ENCODE measurements around the gene GPS1. TPM values are rescaled to one million over a fixed set of nuclear protein-coding genes. Genes with fewer than 3 reads are reported as not detected.

The GPS1 gene
- total and polyA plus RNA-seq, 8 donors: 69.2 to 101 (median 78.8) TPM

DNA sequence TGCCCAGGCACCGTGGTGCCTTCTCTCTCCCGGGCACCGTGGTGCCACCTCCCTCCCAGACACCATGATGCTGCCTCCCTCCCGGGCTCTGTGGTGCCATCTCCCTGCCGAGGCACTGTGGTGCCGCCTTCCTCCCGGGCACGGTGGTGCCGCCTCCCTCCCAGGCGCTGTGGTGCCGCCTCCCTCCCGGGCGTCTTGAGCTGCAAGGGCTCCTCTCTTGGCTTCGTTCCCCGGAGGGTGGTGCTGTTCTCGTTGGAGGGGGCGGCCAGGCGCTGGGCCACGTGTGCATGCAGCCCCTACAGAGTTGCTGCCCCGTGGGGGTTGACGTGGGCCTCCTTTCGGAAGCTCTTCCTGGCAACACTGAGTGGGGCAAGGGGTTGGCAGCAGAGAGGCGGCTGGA, 37.3 kb upstream of the GPS1 start:
- peak overlapping the region; percentile 60 to 72 for H3K27ac ChIP-seq
- peaks cover 0 to 11% of the 10 kb centered on the region in 2 donors for H3K4me1 ChIP-seq
- H3K9me3 ChIP-seq: no peaks in the 10 kb centered on the region
- DNase-seq: peak in 2 of 4 donors; percentile 60 to 84
- H3K4me3 ChIP-seq: no peak overlapping the region
- peak; percentile 47 for ATAC-seq
- intact Hi-C loops (cut with DNase I): no loop called here
- peaks cover 0 to 29% of the 10 kb centered on the region in 2 donors for H3K36me3 ChIP-seq
- no peaks in the 10 kb centered on the region for H3K27me3 ChIP-seq
- TF ChIP-seq CTCF (IDR thresholded peaks at IDR 0.05): no peak

GRCh38 chr17:82014971-82015310, 36.8 kb upstream of the GPS1 start:
- TF ChIP-seq CTCF (IDR thresholded peaks at IDR 0.05): no peak
- H3K4me1 ChIP-seq: peaks cover 0 to 16% of the 10 kb centered on the region in 2 donors
- peaks cover 0 to 29% of the 10 kb centered on the region in 2 donors for H3K36me3 ChIP-seq
- H3K27ac ChIP-seq: no peak overlapping the region
- ATAC-seq: no peak
- intact Hi-C loops (cut with DNase I): no loop called here
- H3K9me3 ChIP-seq: no peaks in the 10 kb centered on the region
- DNase-seq: no peak
- H3K4me3 ChIP-seq: no peak overlapping the region
- no peaks in the 10 kb centered on the region for H3K27me3 ChIP-seq

DNA sequence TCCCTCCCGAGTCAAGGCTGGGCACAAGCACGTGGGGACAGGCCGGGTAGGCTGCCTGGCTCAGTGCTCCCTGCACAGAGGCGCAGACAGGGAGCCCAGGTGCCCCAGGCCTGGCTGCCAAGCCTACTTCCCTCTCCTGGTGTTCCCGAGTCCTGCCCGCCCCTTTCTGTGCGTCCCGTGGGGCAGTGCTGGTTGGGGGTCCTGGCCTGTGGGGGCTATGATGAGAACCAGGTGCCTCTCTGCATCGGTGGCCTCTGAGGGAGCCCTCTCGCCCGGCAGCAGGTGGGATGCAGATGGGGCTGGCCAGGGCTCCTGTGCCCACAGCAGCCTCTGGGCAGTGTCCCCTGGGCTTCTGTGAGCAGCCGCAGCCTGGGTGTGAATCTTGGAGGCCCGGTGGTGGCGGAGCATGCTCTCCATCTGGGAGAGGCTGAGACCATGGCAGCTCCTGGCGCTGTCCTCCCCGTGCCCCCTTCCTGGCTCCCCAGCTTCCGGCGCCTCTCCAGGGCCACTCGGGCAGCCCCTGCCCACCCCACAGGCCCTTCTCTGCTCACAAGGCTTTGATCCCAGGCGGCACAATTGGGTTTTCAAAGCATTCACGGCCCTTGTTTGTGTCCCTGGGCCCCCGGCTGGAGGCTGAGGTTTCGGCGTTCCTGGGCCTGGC, 36.3 kb upstream of the GPS1 start:
- peaks cover 0 to 20% of the 10 kb centered on the region in 2 donors for H3K4me1 ChIP-seq
- H3K27ac ChIP-seq: no peak overlapping the region
- H3K27me3 ChIP-seq: no peaks in the 10 kb centered on the region
- peaks cover 0 to 29% of the 10 kb centered on the region in 2 donors for H3K36me3 ChIP-seq
- DNase-seq (peak in 1 of 4 donors; percentile 64), ATAC-seq (no peak)
- intact Hi-C loops (cut with DNase I): no loop called here
- H3K9me3 ChIP-seq: no peaks in the 10 kb centered on the region
- no peak overlapping the region for H3K4me3 ChIP-seq
- no peak for TF ChIP-seq CTCF (IDR thresholded peaks at IDR 0.05)

GRCh38 chr17:82016061-82016874, 35.4 kb upstream of the GPS1 start:
- ATAC-seq (no peak), DNase-seq (no peak)
- intact Hi-C loops (cut with DNase I): no loop called here
- Histone ChIP-seq H3K27me3 (no peaks in the 10 kb centered on the region), H3K4me3 (no peak overlapping the region), H3K4me1 (peaks cover 6 to 27% of the 10 kb centered on the region in 2 donors), H3K9me3 (no peaks in the 10 kb centered on the region), H3K36me3 (peaks cover 0 to 29% of the 10 kb centered on the region in 2 donors), H3K27ac (no peak overlapping the region)
- no peak for TF ChIP-seq CTCF (IDR thresholded peaks at IDR 0.05)

GRCh38 chr17:82016875-82017459, 34.7 kb upstream of the GPS1 start:
- Histone ChIP-seq H3K4me3 (no peak overlapping the region), H3K4me1 (peaks cover 12 to 34% of the 10 kb centered on the region in 2 donors), H3K27ac (no peak overlapping the region), H3K36me3 (peaks cover 0 to 22% of the 10 kb centered on the region in 2 donors), H3K9me3 (no peaks in the 10 kb centered on the region), H3K27me3 (no peaks in the 10 kb centered on the region)
- TF ChIP-seq CTCF (IDR thresholded peaks at IDR 0.05): no peak
- DNase-seq: no peak
- ATAC-seq: no peak
- intact Hi-C loops (cut with DNase I): no loop called here

Data from left lung (tissue), 10 donors.